Measurements from ENCODE around the gene HS6ST1.
"Not testable (repeated sequence)": the region's sequence is repeated elsewhere in the genome, so short reads cannot be mapped to it uniquely, and the experiment has no call there.

Gene HS6ST1

DNA sequence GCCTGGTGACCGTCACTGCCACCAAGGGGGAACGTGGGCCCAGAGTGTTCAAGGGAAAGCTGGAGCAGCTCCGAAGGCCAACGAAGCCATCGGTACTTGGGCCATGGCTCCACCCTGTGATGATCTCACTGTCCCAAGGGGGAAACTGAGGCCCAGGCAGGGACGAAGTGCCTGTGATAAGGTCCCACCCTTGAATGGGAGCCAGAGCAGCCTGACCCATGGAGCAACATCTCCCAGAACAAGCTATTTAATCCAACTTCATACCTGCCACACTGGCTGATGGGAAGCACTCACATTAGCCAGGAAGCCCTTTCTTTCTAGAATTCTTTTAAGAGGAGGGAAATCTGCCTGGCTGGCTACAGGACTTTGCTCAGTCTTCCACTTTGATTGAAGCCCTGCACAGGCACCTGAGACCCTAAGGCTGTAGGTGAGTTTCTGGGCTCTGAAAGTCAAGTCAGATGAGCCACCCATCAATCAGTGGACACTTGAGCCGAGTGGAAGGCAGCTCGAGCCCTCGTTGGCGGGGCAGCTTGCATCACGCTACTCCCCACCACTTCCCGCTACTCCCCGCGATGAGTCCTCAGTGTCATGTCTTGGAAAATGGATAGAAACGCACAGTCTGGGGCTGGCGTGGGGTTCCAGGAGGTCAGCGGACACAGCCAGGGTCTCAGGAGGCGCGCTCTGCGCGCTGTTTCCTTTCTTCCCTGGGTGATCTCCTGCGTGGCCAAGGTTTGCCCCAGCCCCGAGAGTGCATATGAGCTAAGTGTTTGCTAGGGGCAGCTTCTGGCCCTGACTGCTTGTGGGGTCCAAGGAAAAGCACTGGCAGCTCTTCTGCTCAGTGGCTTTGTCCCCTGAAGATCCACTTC, 2.5 kb upstream of the HS6ST1 start:
- DNase-seq (ENCODE audit: low spot score): no peak
- TF ChIP-seq, protein P1, sequence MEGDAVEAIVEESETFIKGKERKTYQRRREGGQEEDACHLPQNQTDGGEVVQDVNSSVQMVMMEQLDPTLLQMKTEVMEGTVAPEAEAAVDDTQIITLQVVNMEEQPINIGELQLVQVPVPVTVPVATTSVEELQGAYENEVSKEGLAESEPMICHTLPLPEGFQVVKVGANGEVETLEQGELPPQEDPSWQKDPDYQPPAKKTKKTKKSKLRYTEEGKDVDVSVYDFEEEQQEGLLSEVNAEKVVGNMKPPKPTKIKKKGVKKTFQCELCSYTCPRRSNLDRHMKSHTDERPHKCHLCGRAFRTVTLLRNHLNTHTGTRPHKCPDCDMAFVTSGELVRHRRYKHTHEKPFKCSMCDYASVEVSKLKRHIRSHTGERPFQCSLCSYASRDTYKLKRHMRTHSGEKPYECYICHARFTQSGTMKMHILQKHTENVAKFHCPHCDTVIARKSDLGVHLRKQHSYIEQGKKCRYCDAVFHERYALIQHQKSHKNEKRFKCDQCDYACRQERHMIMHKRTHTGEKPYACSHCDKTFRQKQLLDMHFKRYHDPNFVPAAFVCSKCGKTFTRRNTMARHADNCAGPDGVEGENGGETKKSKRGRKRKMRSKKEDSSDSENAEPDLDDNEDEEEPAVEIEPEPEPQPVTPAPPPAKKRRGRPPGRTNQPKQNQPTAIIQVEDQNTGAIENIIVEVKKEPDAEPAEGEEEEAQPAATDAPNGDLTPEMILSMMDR (IDR thresholded peaks at IDR 0.05; ENCODE audit: extremely low read depth, missing control alignments): no peak

DNA sequence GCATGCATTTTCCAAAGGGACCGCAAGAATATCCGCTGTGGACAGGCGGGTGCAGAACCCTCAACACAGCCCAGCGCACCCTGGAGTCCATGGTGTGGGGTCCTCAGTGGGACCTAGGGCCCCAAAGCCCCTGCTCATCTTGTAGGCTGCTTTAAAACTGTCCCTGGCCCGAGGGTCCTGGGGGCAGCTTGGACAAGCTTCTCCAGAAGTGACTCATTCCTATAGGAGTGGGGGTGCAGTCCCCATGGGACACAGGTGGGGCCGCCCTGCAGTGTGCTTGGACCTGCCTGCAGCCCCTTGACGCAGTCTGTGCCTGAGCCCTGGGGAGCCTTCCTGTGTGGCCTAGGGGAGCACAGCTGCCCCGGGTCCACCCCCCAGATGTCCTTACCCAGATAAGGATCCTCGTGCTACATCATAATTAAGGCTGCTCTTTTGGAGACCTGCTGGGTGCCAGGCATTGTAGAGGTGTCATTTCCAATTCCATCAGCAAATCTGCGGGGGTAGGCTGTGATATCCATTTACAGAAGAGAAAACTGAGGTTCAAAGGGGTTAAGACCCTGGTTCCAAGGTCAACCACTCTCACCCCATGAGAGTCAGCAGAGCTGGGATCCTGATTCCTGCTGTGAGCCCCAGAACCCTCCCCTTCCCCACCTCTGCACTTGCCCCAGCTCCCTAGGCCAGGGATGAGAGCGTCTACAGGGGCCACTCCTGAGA, 1.7 kb upstream of the HS6ST1 start:
- peak; percentile 33 for DNase-seq (ENCODE audit: low spot score)
- TF ChIP-seq, protein P1 (IDR thresholded peaks at IDR 0.05; ENCODE audit: extremely low read depth, missing control alignments): no peak

DNA sequence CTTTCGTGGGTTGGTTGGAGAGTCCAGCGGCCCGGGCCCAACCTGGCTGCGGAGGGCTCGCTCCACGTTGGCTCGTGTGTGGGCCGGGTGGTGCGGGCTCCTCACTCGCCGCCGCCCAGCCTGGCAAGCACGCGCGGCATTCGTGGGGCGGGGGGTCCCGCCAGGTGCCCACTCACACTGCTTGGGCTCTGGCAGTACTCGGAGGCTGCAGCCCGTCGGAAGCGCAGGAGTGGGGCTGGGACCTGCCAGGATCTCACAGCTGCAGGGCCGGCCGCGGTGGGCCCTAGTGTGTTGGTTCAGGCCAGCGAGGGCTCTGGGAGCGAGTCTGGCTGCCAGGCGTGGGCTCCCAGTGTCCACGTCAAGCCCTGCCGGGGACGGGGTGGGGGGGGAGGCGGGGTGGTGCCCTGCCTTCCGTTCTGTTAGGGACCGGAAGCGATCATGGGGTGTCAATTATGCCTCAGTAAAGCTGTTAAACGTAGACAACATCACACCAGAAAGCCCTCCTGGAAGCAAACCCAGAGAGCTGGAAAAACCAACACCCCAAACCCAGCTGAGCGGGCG, 1.0 kb upstream of the HS6ST1 start:
- DNase-seq (ENCODE audit: low spot score): no peak
- TF ChIP-seq, protein P1 (IDR thresholded peaks at IDR 0.05; ENCODE audit: extremely low read depth, missing control alignments): no peak

DNA sequence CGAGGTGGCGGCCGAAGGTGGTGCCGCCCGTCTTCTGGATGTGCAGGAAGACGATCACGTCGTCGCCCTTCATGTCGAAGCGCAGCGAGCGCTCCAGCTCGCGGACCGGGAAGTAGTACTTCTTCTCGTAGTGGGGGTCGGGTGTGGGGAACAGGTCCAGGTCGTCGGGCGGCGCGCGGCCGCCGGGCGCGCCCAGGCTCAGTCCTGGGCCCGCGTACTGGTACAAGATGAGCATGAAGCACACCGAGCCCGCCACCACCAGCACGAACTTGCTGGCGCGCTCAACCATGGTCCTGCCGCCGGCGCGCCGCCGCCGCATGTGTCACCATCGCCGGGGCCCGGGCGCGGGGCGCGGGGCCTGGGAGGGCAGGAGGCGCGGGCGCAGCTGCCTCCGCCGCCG, 423 bp downstream of the HS6ST1 start:
- not testable (repeated sequence) for DNase-seq (ENCODE audit: low spot score)

DNA sequence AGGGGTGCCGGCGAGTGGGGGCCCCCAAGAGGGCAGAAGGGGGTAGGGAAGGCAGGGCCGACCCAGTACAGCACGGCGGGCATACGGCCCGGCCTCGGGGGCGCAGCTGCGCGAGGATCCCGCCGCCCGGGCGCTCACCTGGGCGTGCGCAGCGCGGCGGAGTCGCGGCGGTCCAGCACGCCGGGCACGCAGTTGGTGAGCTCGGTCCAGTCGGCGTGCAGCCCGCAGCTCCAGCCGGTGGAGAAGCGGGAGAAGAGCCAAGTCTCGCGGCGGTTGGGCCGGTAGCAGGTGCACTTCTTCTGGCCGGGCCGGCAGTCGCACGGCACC, 806 bp downstream of the HS6ST1 start:
- not testable (repeated sequence) for DNase-seq (ENCODE audit: low spot score)

DNA sequence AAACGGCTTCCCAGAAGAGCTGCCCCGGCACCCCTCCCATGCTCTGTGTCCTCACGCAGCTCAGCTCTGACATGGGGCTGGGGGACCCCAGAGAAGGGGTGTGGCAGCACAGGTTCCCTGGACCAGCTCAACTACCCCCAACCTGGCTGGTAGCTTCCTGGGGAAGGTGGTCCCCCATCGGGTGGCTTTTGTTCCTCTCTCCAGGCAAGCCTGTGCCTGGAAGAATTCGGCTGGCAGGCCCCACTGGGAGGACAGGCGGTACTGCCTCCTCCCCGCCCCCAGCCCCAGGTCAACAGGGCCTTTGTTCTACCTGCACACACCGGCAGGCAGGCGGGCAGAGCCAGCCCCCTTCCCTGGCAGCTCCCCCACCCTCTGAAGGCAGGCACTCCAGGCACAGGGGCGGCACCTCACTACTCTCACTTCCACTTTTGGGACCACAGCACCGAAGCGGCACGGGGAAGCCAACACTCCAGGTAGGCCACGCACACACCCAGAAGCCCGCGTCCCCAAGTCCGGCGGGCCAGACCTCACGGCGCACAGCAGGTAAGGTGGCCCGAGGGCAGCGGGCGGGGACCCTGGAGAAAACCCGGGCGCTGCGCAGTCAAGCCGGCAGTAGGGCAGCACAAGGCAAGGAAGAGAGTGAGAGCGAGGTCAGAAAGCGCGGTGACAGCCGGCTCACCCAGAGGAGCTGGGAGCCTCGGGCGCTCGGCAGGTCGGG, 1.3 kb downstream of the HS6ST1 start:
- DNase-seq (ENCODE audit: low spot score): peak; percentile 78
- TF ChIP-seq, protein P1 (IDR thresholded peaks at IDR 0.05; ENCODE audit: extremely low read depth, missing control alignments): no peak

DNA sequence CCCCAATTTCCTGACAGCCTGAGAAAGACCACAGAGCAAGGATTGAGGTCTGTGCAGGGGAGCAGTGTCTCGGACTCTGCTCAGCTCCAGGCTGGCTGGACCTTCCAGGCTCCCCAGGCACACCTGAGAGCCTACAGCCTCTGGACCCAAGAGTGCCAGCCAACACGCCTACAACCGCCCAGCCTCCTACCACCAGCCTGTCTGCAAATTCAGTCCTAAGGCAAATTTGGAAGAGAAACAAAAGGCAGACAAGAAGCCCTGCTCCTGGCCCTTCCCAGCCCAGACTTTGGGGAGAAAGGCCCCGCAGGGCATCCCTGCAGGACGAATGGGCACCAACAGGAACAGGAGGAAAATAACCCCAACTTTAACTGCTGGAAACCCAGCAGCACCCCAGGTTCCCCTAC, 1.9 kb downstream of the HS6ST1 start:
- TF ChIP-seq, protein P1 (IDR thresholded peaks at IDR 0.05; ENCODE audit: extremely low read depth, missing control alignments): no peak
- DNase-seq (ENCODE audit: low spot score): no peak
